ENCODE results near the gene FAM53A. TPM values are rescaled to one million over a fixed set of nuclear protein-coding genes. Genes with fewer than 3 reads are reported as not detected.
A peak's percentile ranks its signal among the peaks of the same experiment; 100 is the strongest.

The FAM53A gene
- total and polyA plus RNA-seq, 10 donors: 0.60 to 4.3 (median 1.9) TPM

GRCh38 chr4:1653776-1654175, 30.3 kb downstream of the FAM53A start:
- TF ChIP-seq POLR2AphosphoS5 (IDR thresholded peaks at IDR 0.05): no peak
- no peak for TF ChIP-seq POLR2A (IDR thresholded peaks at IDR 0.05)
- TF ChIP-seq, protein P1, sequence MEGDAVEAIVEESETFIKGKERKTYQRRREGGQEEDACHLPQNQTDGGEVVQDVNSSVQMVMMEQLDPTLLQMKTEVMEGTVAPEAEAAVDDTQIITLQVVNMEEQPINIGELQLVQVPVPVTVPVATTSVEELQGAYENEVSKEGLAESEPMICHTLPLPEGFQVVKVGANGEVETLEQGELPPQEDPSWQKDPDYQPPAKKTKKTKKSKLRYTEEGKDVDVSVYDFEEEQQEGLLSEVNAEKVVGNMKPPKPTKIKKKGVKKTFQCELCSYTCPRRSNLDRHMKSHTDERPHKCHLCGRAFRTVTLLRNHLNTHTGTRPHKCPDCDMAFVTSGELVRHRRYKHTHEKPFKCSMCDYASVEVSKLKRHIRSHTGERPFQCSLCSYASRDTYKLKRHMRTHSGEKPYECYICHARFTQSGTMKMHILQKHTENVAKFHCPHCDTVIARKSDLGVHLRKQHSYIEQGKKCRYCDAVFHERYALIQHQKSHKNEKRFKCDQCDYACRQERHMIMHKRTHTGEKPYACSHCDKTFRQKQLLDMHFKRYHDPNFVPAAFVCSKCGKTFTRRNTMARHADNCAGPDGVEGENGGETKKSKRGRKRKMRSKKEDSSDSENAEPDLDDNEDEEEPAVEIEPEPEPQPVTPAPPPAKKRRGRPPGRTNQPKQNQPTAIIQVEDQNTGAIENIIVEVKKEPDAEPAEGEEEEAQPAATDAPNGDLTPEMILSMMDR (IDR thresholded peaks at IDR 0.05 in 8 of 11, conservative IDR thresholded peaks at IDR 0.05 in 3 of 11): no peak
- H3K9me3 ChIP-seq: no peaks in the 10 kb centered on the region
- H3K4me1 ChIP-seq: no peaks in the 10 kb centered on the region
- H3K36me3 ChIP-seq: peaks cover 0 to 9% (median 0%) of the 10 kb centered on the region in 6 donors
- no peak overlapping the region for H3K27ac ChIP-seq
- DNase-seq: no peak
- no peak overlapping the region for H3K4me3 ChIP-seq
- intact Hi-C loops (cut with DNase I; ENCODE audit: low total_unique reads): no loop called here
- 85 to 90% (median 88%) methylated on average over 8 to 10 of the region's 10 CpGs for WGBS, 5 donors
- no peaks in the 10 kb centered on the region for H3K27me3 ChIP-seq (replicated peaks in 1 of 7)

DNA sequence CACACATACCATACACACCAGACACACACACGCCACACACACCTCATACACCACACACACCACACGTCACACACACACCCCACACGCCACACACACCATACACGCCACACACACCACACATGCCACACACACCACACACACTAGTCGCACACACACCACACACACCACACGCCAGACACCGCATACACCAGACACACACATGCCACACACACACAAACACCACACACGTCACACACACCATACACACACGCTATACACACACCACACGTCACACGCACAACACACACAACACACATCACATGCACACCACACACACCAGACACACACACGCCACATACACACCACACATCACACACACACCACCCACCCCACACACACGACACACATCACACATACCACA, 32.0 kb downstream of the FAM53A start:
- TF ChIP-seq POLR2A (IDR thresholded peaks at IDR 0.05) (no peak), POLR2AphosphoS5 (IDR thresholded peaks at IDR 0.05) (no peak)
- TF ChIP-seq, protein P1 (IDR thresholded peaks at IDR 0.05 in 8 of 11, conservative IDR thresholded peaks at IDR 0.05 in 3 of 11): no peak
- 95 to 99% (median 97%) methylated on average over 13 of the region's 13 CpGs for WGBS, 5 donors
- intact Hi-C loops (cut with DNase I; ENCODE audit: low total_unique reads): no loop called here

DNA sequence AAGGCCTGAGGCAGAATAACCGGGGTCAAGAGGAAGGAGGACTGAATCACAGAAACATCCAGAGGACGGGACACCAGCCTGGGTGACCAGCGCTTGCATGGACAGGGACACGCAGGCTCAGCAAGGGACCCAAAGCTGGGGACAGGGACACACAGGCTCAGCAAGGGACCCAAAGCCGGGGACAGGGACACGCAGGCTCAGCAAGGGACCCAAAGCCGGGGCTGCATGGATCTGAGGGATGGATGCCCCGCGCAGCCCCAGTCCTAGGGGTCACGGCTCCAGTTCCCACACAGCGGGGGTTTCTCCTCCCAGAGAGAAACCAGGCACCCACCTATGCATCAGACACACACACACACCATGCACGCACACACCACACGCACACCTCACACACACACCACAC, 32.5 kb downstream of the FAM53A start:
- no peaks in the 10 kb centered on the region for H3K9me3 ChIP-seq
- intact Hi-C loops (cut with DNase I; ENCODE audit: low total_unique reads): no loop called here
- H3K36me3 ChIP-seq: peaks cover 0 to 9% (median 0%) of the 10 kb centered on the region in 6 donors
- H3K27ac ChIP-seq: no peak overlapping the region
- no peak for TF ChIP-seq POLR2AphosphoS5 (IDR thresholded peaks at IDR 0.05)
- no peak for TF ChIP-seq POLR2A (IDR thresholded peaks at IDR 0.05)
- TF ChIP-seq, protein P1 (IDR thresholded peaks at IDR 0.05 in 8 of 11, conservative IDR thresholded peaks at IDR 0.05 in 3 of 11): no peak
- 94 to 99% (median 97%) methylated on average over 11 to 13 of the region's 13 CpGs for WGBS, 5 donors
- no peaks in the 10 kb centered on the region for H3K4me1 ChIP-seq
- H3K27me3 ChIP-seq (replicated peaks in 1 of 7): no peaks in the 10 kb centered on the region
- H3K4me3 ChIP-seq: no peak overlapping the region
- peak; percentile 61 for DNase-seq

More for the DNA sequence above, 32.0 kb downstream of the FAM53A start:
- Histone ChIP-seq H3K4me1 (no peaks in the 10 kb centered on the region), H3K9me3 (no peaks in the 10 kb centered on the region), H3K27me3 (replicated peaks in 1 of 7) (no peaks in the 10 kb centered on the region), H3K4me3 (no peak overlapping the region), H3K27ac (no peak overlapping the region), H3K36me3 (peaks cover 0 to 9% (median 0%) of the 10 kb centered on the region in 6 donors)
- no peak for DNase-seq

DNA sequence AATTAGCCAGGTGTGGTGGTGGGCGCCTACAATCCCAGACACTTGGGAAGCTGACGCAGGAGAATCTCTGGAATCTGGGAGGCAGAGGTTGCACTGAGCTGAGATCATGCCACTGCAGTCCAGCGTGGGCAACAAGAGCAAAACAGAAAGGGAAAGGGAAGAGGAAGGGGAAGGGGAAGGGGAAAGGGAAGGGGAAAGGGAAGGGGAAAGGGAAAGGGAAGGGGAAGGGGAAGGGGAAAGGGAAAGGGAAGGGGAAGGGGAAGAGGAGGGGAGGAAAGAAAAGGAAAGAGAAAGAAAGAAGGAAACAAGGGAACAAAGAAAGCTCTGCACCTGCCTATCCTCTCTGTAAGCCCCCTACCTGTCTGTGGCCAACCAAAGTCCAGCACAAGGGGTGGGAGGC, 35.2 kb downstream of the FAM53A start:
- H3K9me3 ChIP-seq: no peaks in the 10 kb centered on the region
- no peak overlapping the region for H3K4me3 ChIP-seq
- TF ChIP-seq, protein P1 (IDR thresholded peaks at IDR 0.05 in 8 of 11, conservative IDR thresholded peaks at IDR 0.05 in 3 of 11): no peak
- TF ChIP-seq POLR2AphosphoS5 (IDR thresholded peaks at IDR 0.05) (no peak), POLR2A (IDR thresholded peaks at IDR 0.05) (no peak)
- intact Hi-C loops (cut with DNase I; ENCODE audit: low total_unique reads): no loop called here
- WGBS, 5 donors: 74 to 86% (median 79%) methylated on average over 3 of the region's 3 CpGs
- H3K36me3 ChIP-seq: no peaks in the 10 kb centered on the region
- no peaks in the 10 kb centered on the region for H3K27me3 ChIP-seq (replicated peaks in 1 of 7)
- no peaks in the 10 kb centered on the region for H3K4me1 ChIP-seq
- no peak overlapping the region for H3K27ac ChIP-seq
- DNase-seq: no peak
